CD14-positive monocyte (primary cell): ENCODE measurements around the gene OSCP1. TPM values are rescaled to one million over a fixed set of nuclear protein-coding genes. Genes with fewer than 3 reads are reported as not detected.
"Not testable (repeated sequence)": the region's sequence is repeated elsewhere in the genome, so short reads cannot be mapped to it uniquely, and the experiment has no call there.

Source experiments
- DNase-seq, 3 donors: peaks; one replicate each; pipeline ENCODE4 v3.0.0-alpha.2; 2011 to 2022
- H2AFZ ChIP-seq: 2 replicates; pipeline ENCODE4 v1.6.0; 2012; ENCODE audit warnings: mild to moderate bottlenecking, low read depth, low read length, inconsistent platforms; ENCODE audit not compliant: insufficient read depth, poor library complexity, severe bottlenecking
- H3K27ac ChIP-seq, 2 donors: 1 replicate in 1 of 2; 2 replicates in 1 of 2; pipeline ENCODE4 v1.5.1; 2012 to 2013; ENCODE audit warnings: low read length in 2 of 2, control low read depth in 1 of 2, inconsistent platforms in 1 of 2, low read depth in 1 of 2, mild to moderate bottlenecking in 1 of 2
- H3K27me3 ChIP-seq, 2 donors: one replicate each; pipeline versions ENCODE4 v1.6.0 to v1.6.1; 2011 to 2013; ENCODE audit warnings: low read length in 2 of 2; ENCODE audit not compliant: control insufficient read depth in 2 of 2, insufficient read depth in 2 of 2
- H3K36me3 ChIP-seq, 2 donors: replicated peaks in 1 of 2; 1 replicate in 1 of 2; 2 replicates in 1 of 2; pipeline versions ENCODE4 v1.5.1 to v1.6.1; 2012 to 2013; ENCODE audit warnings: low read length in 2 of 2, control low read depth in 1 of 2, inconsistent platforms in 1 of 2, mild to moderate bottlenecking in 1 of 2; ENCODE audit not compliant: insufficient read depth in 2 of 2, control insufficient read depth in 1 of 2
- H3K4me1 ChIP-seq, 2 donors: 1 replicate in 1 of 2; 2 replicates in 1 of 2; pipeline versions ENCODE4 v1.5.1 to v1.6.1; 2012 to 2013; ENCODE audit warnings: low read length in 2 of 2, control low read depth in 1 of 2, inconsistent platforms in 1 of 2, mild to moderate bottlenecking in 1 of 2, moderate library complexity in 1 of 2; ENCODE audit not compliant: insufficient read depth in 2 of 2, control insufficient read depth in 1 of 2
- H3K4me2 ChIP-seq: replicated peaks from 2 replicates; pipeline ENCODE3; 2012; ENCODE audit warnings: low read length, moderate library complexity, mild to moderate bottlenecking; ENCODE audit not compliant: poor library complexity, severe bottlenecking; ENCODE audit errors: extremely low read depth
- H3K4me3 ChIP-seq, 3 experiments: fragments of 200-600 bp in 1 of 3; sonication (generic) in 1 of 3; replicated peaks in 1 of 3; 1 replicate in 2 of 3; 2 replicates in 1 of 3; pipeline ENCODE4 v1.5.1; 2011 to 2013; ENCODE audit warnings: low read length in 3 of 3, mild to moderate bottlenecking in 3 of 3, control low read depth in 2 of 3, low read depth in 2 of 3, inconsistent platforms in 1 of 3, moderate library complexity in 1 of 3
- H3K79me2 ChIP-seq: 2 replicates; pipeline ENCODE4 v1.6.0; 2012; ENCODE audit warnings: mild to moderate bottlenecking, control low read depth, inconsistent platforms, low read length, moderate library complexity; ENCODE audit not compliant: insufficient read depth
- H3K9ac ChIP-seq: 2 replicates; pipeline ENCODE4 v1.6.0; 2017; ENCODE audit warnings: low read length, mild to moderate bottlenecking; ENCODE audit not compliant: insufficient read depth, poor library complexity, severe bottlenecking
- H3K9me3 ChIP-seq, 2 donors: replicated peaks in 1 of 2; 1 replicate in 1 of 2; 2 replicates in 1 of 2; pipeline versions ENCODE4 v1.5.1 to v1.6.1; 2012 to 2013; ENCODE audit warnings: low read length in 2 of 2, control low read depth in 1 of 2; ENCODE audit not compliant: control insufficient read depth in 1 of 2, insufficient read depth in 1 of 2
- H4K20me1 ChIP-seq: 2 replicates; pipeline ENCODE4 v1.6.0; 2012; ENCODE audit warnings: mild to moderate bottlenecking, low read length, control low read depth, moderate library complexity; ENCODE audit not compliant: insufficient read depth
- H3K27ac Mint-ChIP-seq, 7 donors: one replicate each; pipeline ENCODE4 v1.8.0; 2020; ENCODE audit warnings: mild to moderate bottlenecking in 7 of 7, mixed read lengths in 7 of 7, moderate library complexity in 6 of 7, inconsistent platforms in 2 of 7
- H3K27me3 Mint-ChIP-seq, 3 donors: one replicate each; pipeline ENCODE4 v1.8.0; 2021 to 2022; ENCODE audit warnings: low read depth in 3 of 3, mild to moderate bottlenecking in 3 of 3, mixed read lengths in 3 of 3, moderate library complexity in 3 of 3, inconsistent platforms in 1 of 3
- H3K36me3 Mint-ChIP-seq, 2 donors: one replicate each; pipeline ENCODE4 v1.8.0; 2020; ENCODE audit warnings: mixed read lengths in 2 of 2, inconsistent platforms in 1 of 2, mild to moderate bottlenecking in 1 of 2
- H3K4me1 Mint-ChIP-seq: one replicate; pipeline ENCODE4 v1.8.0; 2020; ENCODE audit warnings: mild to moderate bottlenecking, mixed read lengths
- H3K4me3 Mint-ChIP-seq, 2 donors: one replicate each; pipeline ENCODE4 v1.8.0; 2020; ENCODE audit warnings: mild to moderate bottlenecking in 2 of 2, mixed read lengths in 2 of 2, moderate library complexity in 1 of 2
- H3K9me3 Mint-ChIP-seq, 7 donors: one replicate each; pipeline ENCODE4 v1.8.0; 2020 to 2022; ENCODE audit warnings: mixed read lengths in 7 of 7, mild to moderate bottlenecking in 6 of 7, moderate library complexity in 6 of 7, inconsistent platforms in 2 of 7
- CTCF ChIP-seq: fragments of 200-600 bp; IDR thresholded peaks from one replicate; pipeline ENCODE4 v1.8.0; 2022; ENCODE audit warnings: antibody characterized with exemption, mild to moderate bottlenecking
- WGBS: methylation state at CpG from one replicate; pipeline ENCODE4 v1.1.5; 2013; ENCODE audit warnings: missing lambda C conversion rate; ENCODE audit not compliant: insufficient coverage; 5-methylcytosine and 5-hydroxymethylcytosine counted together
- intact Hi-C, 2 donors: fragments of 100-400 bp; cut with micrococcal nuclease; formaldehyde crosslinking; loops; one replicate each; pipeline versions ENCODE4 v1.15.0 to v1.15.1; 2023
- polyA plus RNA-seq, 3 donors: library from polyadenylated mRNA; depleted of rRNA in 1 of 3; unstranded in 2 of 3; stranded (reverse) in 1 of 3; fragments of 300-500 nt in 2 of 3; fragments of >200 nt in 1 of 3; fragmentation: Illumina TruSeq in 2 of 3; gene quantifications; 1 replicate in 2 of 3; 2 replicates in 1 of 3; pipeline ENCODE4 v1.2.3, GENCODE V29; 2012 to 2021

OSCP1 gene
- polyA plus RNA-seq, 3 donors, result 0.12 to 0.82 TPM; not detected in 1

DNA sequence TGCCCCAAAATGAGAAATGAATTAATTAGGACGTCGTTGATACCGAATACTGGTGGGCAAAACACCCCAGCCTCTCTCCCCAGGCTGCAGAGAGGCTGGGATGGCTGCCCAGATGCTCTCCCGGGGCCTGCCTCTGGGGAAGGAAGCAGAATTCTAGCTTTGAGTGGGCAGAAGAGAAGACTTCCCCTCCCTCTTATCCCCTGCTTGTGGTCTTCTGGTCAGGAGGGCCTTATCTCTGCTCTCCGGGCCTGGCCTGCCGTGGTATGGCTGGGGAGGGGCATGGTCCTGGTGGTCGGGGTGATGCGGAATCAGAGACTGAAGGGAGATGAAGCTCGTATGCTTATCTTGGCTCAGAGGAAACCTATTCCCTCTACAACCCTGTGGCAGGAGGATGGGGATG is 42.2 kb upstream of the OSCP1 start:
- Histone ChIP-seq H3K4me3 (no peak overlapping the region), H3K9ac (peak overlapping the region; percentile 21), H3K4me1 (peaks cover 18 to 21% of the 10 kb centered on the region in 2 donors), H3K27me3 (no peaks in the 10 kb centered on the region), H3K9me3 (no peaks in the 10 kb centered on the region), H3K27ac (no peak overlapping the region), H4K20me1 (no peaks in the 10 kb centered on the region), H3K4me2 (no peak overlapping the region), H2AFZ (peak overlapping the region; percentile 59), H3K79me2 (no peaks in the 10 kb centered on the region), H3K36me3 (no peaks in the 10 kb centered on the region)
- no CpG with 5 or more reads among the region's 9 CpGs for WGBS
- no peak overlapping the region for H3K4me3 Mint-ChIP-seq
- no peak for DNase-seq
- intact Hi-C loops, result no loop called here
- H3K27me3 Mint-ChIP-seq, result peaks cover 0 to 8% (median 6%) of the 10 kb centered on the region in 3 donors
- H3K9me3 Mint-ChIP-seq, result peaks cover 0 to 3% (median 0%) of the 10 kb centered on the region in 7 donors
- no peak for TF ChIP-seq CTCF
- peaks cover 0 to 3% of the 10 kb centered on the region in 2 donors for H3K36me3 Mint-ChIP-seq
- no peak overlapping the region for H3K27ac Mint-ChIP-seq
- H3K4me1 Mint-ChIP-seq, result peaks cover 28% of the 10 kb centered on the region

- intact Hi-C loops, H4K20me1 ChIP-seq, H3K9me3 ChIP-seq, H3K4me3 Mint-ChIP-seq, H3K9ac ChIP-seq, H3K4me2 ChIP-seq, H3K79me2 ChIP-seq, H3K27me3 ChIP-seq, H3K9me3 Mint-ChIP-seq, H2AFZ ChIP-seq, H3K27ac ChIP-seq, H3K36me3 ChIP-seq, H3K4me3 ChIP-seq, H3K27me3 Mint-ChIP-seq, H3K36me3 Mint-ChIP-seq, DNase-seq: not testable (repeated sequence)
- Mint-ChIP-seq H3K4me1 (peaks cover 58% of the 10 kb centered on the region), H3K27ac (peak overlapping the region in 5 of 7 donors; percentile 8 to 98 (median 53))
- 0% methylated on average over 2 of the region's 10 CpGs for WGBS
- peaks cover 48 to 51% of the 10 kb centered on the region in 2 donors for H3K4me1 ChIP-seq
Observed at GRCh38 chr1:36489258-36490051, 39.2 kb upstream of the OSCP1 start.
